HK-2 (cell line): ENCODE data around the gene BTBD3.

Source experiments
- DNase-seq: peaks from one replicate; pipeline ENCODE4 v3.0.0-alpha.2; 2018; ENCODE audit not compliant: unreplicated experiment

The BTBD3 gene

DNA sequence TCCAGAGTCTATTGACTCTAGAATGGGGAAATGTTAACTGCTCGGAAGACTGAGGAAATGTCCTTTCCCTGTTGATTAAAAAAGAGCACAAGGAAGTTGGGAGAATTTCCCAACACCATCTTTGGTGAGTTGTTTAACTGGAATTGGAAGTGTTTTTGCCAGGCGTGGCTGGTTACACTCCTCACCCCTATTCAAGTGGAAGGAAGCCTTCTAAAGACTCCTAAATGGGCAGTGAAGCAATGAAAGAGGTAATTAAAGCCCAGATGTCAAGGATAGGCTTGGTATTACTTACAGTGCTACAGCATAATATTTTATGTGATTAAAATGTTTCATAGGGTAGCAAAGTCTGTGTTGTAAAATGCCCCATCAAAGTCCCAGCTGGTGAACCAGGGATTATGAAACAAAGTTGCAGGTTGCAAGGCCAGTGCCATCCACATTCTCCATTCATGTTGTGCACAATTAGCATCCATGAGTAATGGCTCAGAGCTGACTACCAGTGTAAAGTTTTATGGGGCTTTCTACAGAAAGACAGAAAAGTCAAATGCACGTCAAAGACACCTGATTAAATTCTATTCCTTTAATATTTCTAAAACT is 52.6 kb downstream of the BTBD3 start:
- no peak for DNase-seq

DNA sequence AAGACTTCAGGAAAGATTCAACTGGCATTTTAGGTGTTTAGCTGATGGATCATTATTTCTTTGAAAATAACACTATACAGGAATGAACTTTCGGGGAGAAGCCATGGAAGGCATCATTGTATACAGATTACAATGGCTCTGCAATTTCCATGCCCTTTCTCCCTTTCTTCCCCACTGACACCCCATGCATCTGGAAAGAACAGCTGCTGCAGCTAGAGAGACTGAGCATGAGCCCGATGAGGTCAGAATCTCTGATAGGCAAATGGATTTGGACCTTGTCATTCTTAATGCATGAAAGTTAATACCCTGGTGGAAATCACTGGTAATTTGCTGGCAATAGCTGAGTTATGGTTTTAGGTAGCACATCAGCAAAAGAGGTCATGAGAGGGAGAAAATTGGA is 54.8 kb downstream of the BTBD3 start:
- no peak for DNase-seq
